Measurements from ENCODE around the gene ZNF784. TPM values are rescaled to one million over a fixed set of nuclear protein-coding genes. Genes with fewer than 3 reads are reported as not detected.

ZNF784 gene
- total and polyA plus RNA-seq, 2 donors (not counting 1 experiment from before 2014, with no cell fraction given) = 1.6 to 5.6 TPM

DNA sequence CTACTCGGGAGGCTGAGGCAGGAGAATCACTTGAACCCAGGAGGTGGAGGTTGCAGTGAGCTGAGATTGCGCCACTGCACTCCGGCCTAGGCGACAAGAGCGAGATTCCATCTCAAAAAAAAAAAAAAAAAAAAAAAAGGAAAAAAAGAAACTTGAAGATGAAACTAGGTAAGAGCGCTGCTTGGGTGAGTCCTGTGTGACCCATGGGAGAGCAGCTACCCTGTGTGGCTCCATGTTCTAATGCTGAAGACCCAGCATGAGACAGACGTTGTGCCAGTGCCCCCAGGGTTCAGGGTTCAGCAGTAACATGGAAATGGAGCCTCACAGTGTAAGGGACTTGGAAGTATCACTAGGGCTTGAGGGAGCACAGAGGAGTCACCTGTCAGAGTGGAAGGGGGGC, 5.9 kb downstream of the ZNF784 start:
- H3K36me3 ChIP-seq (ENCODE audit: control insufficient read depth, insufficient read depth, low read length) = peaks cover 31% of the 10 kb centered on the region
- H4K20me1 ChIP-seq (ENCODE audit: control insufficient read depth, extremely low read depth, insufficient read depth, low read length) = no peaks in the 10 kb centered on the region
- no peak overlapping the region for H2AFZ ChIP-seq (ENCODE audit: low read length)
- H3K4me2 ChIP-seq (ENCODE audit: extremely low read depth, insufficient read depth, low read length) = no peak overlapping the region
- no peaks in the 10 kb centered on the region for H3K79me2 ChIP-seq (ENCODE audit: control insufficient read depth, insufficient read depth, low read length)
- H3K4me3 ChIP-seq (replicated peaks in 1 of 4; ENCODE audit: control extremely low read depth in 1 of 4, insufficient read depth in 1 of 4, low read depth in 3 of 4, low read length in 4 of 4) = no peak overlapping the region
- H3K9ac ChIP-seq (ENCODE audit: insufficient read depth, low read length) = no peak overlapping the region
- TF ChIP-seq EZH2 (IDR thresholded peaks at IDR 0.05; ENCODE audit: low read length, missing control alignments) = no peak
- no peaks in the 10 kb centered on the region for H3K27me3 ChIP-seq (ENCODE audit: control insufficient read depth, insufficient read depth, low read length)
- DNase-seq (ENCODE audit: low read depth in 2 of 2) = no peak
- H3K9me3 ChIP-seq (ENCODE audit: control insufficient read depth, insufficient read depth, low read depth, low read length) = no peaks in the 10 kb centered on the region
- peaks cover 3% of the 10 kb centered on the region for H3K4me1 ChIP-seq (ENCODE audit: control insufficient read depth, extremely low read depth, insufficient read depth, low read length)
- H3K27ac ChIP-seq (ENCODE audit: insufficient read depth, low read length) = no peak overlapping the region

DNA sequence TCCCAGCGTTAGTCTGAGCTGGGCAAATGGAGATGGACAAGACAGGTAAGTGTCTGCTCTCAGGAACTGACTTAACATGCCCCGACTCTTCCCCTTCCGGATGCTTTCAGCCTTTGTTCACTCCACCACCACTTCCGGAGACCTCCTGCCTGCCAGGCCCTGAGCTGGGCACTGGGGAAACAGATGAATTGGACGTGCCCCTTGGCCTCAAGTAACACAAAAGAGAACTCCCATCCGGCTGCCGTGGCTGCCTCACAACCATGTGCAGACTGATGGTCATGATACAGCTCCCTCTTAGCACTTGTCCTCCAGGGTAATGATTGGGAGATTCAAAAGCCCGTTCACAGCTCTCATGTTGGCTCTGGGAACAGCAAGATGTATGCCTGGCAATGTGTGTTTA, 6.9 kb downstream of the ZNF784 start:
- H4K20me1 ChIP-seq (ENCODE audit: control insufficient read depth, extremely low read depth, insufficient read depth, low read length) = no peaks in the 10 kb centered on the region
- H3K79me2 ChIP-seq (ENCODE audit: control insufficient read depth, insufficient read depth, low read length) = peaks cover 2% of the 10 kb centered on the region
- TF ChIP-seq CTCF (conservative IDR thresholded peaks at IDR 0.05 in 1 of 2, IDR thresholded peaks at IDR 0.05 in 1 of 2; ENCODE audit: low read depth in 1 of 2, low read length in 2 of 2) (no peak), EZH2 (IDR thresholded peaks at IDR 0.05; ENCODE audit: low read length, missing control alignments) (no peak)
- DNase-seq (ENCODE audit: low read depth in 2 of 2) = no peak
- H3K4me3 ChIP-seq (replicated peaks in 1 of 4; ENCODE audit: control extremely low read depth in 1 of 4, insufficient read depth in 1 of 4, low read depth in 3 of 4, low read length in 4 of 4) = no peak overlapping the region
- no peak overlapping the region for H3K27ac ChIP-seq (ENCODE audit: insufficient read depth, low read length)
- H3K27me3 ChIP-seq (ENCODE audit: control insufficient read depth, insufficient read depth, low read length) = no peaks in the 10 kb centered on the region
- H3K36me3 ChIP-seq (ENCODE audit: control insufficient read depth, insufficient read depth, low read length) = peaks cover 31% of the 10 kb centered on the region
- H3K9ac ChIP-seq (ENCODE audit: insufficient read depth, low read length) = no peak overlapping the region
- H3K9me3 ChIP-seq (ENCODE audit: control insufficient read depth, insufficient read depth, low read depth, low read length) = no peaks in the 10 kb centered on the region
- no peak overlapping the region for H3K4me2 ChIP-seq (ENCODE audit: extremely low read depth, insufficient read depth, low read length)
- H2AFZ ChIP-seq (ENCODE audit: low read length) = no peak overlapping the region
- H3K4me1 ChIP-seq (ENCODE audit: control insufficient read depth, extremely low read depth, insufficient read depth, low read length) = peaks cover 3% of the 10 kb centered on the region

DNA sequence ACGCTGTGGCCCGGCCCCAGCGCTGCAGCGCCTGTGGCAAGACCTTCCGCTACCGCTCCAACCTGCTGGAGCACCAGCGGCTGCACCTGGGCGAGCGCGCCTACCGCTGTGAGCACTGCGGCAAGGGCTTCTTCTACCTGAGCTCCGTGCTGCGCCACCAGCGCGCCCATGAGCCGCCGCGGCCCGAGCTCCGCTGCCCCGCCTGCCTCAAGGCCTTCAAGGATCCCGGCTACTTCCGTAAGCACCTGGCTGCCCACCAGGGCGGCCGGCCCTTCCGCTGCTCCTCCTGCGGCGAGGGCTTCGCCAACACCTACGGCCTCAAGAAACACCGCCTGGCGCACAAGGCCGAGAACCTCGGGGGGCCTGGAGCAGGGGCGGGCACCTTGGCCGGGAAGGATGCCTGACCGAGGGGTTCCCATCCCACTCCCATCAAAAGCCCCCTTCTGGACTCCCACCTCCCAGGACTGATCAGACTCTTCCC, 7.9 kb downstream of the ZNF784 start:
- H3K36me3 ChIP-seq (ENCODE audit: control insufficient read depth, insufficient read depth, low read length) = peaks cover 28% of the 10 kb centered on the region

More for the DNA sequence above, 7.9 kb downstream of the ZNF784 start:
- no peak overlapping the region for H3K9ac ChIP-seq (ENCODE audit: insufficient read depth, low read length)
- peaks cover 3% of the 10 kb centered on the region for H3K79me2 ChIP-seq (ENCODE audit: control insufficient read depth, insufficient read depth, low read length)
- no peak for DNase-seq (ENCODE audit: low read depth in 2 of 2)
- no peaks in the 10 kb centered on the region for H3K9me3 ChIP-seq (ENCODE audit: control insufficient read depth, insufficient read depth, low read depth, low read length)
- no peak for TF ChIP-seq CTCF (conservative IDR thresholded peaks at IDR 0.05 in 1 of 2, IDR thresholded peaks at IDR 0.05 in 1 of 2; ENCODE audit: low read depth in 1 of 2, low read length in 2 of 2)
- no peak for TF ChIP-seq EZH2 (IDR thresholded peaks at IDR 0.05; ENCODE audit: low read length, missing control alignments)
- H4K20me1 ChIP-seq (ENCODE audit: control insufficient read depth, extremely low read depth, insufficient read depth, low read length) = no peaks in the 10 kb centered on the region
- H3K4me2 ChIP-seq (ENCODE audit: extremely low read depth, insufficient read depth, low read length) = no peak overlapping the region
- no peak overlapping the region for H3K27ac ChIP-seq (ENCODE audit: insufficient read depth, low read length)
- H3K4me1 ChIP-seq (ENCODE audit: control insufficient read depth, extremely low read depth, insufficient read depth, low read length) = peaks cover 3% of the 10 kb centered on the region
- no peak overlapping the region for H2AFZ ChIP-seq (ENCODE audit: low read length)
- H3K4me3 ChIP-seq (replicated peaks in 1 of 4; ENCODE audit: control extremely low read depth in 1 of 4, insufficient read depth in 1 of 4, low read depth in 3 of 4, low read length in 4 of 4) = no peak overlapping the region
- no peaks in the 10 kb centered on the region for H3K27me3 ChIP-seq (ENCODE audit: control insufficient read depth, insufficient read depth, low read length)

Measured in fibroblast of lung (primary cell).